Mammary epithelial cell (primary cell): Measurements from ENCODE around the gene DSCAM.

ENCODE experiments used
- CTCF ChIP-seq, 2 donors: IDR thresholded peaks in 1 of 2; conservative IDR thresholded peaks in 1 of 2; 2 replicates each; pipeline ENCODE4 v1.5.1; 2011 to 2012; ENCODE audit warnings: inconsistent platforms in 2 of 2, low read length in 2 of 2, mild to moderate bottlenecking in 2 of 2, control low read depth in 1 of 2, low read depth in 1 of 2; ENCODE audit not compliant: insufficient read depth in 1 of 2; ENCODE audit errors: extremely low read depth in 1 of 2
- EZH2 ChIP-seq: IDR thresholded peaks from 2 replicates; pipeline ENCODE4 v1.6.1; 2012; ENCODE audit warnings: low read length, inconsistent platforms, borderline replicate concordance

GRCh38 chr21:40057331-40057730 is 789.6 kb downstream of the DSCAM start:
- TF ChIP-seq CTCF (conservative IDR thresholded peaks at IDR 0.05 in 1 of 2, IDR thresholded peaks at IDR 0.05 in 1 of 2; ENCODE audit: extremely low read depth in 1 of 2, insufficient read depth in 1 of 2, low read depth in 1 of 2, low read length in 2 of 2) (no peak), EZH2 (no peak)
